GM21367 (cell line): ENCODE data around the gene CLDN10.
"Not testable (repeated sequence)": the region's sequence is repeated elsewhere in the genome, so short reads cannot be mapped to it uniquely, and the experiment has no call there.

ENCODE experiments used
- ATAC-seq: cut with Tn5 transposase; IDR thresholded peaks from one replicate; pipeline ENCODE4 v1.9.1; 2021; ENCODE audit not compliant: unreplicated experiment

Gene CLDN10, protein sequence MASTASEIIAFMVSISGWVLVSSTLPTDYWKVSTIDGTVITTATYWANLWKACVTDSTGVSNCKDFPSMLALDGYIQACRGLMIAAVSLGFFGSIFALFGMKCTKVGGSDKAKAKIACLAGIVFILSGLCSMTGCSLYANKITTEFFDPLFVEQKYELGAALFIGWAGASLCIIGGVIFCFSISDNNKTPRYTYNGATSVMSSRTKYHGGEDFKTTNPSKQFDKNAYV

DNA sequence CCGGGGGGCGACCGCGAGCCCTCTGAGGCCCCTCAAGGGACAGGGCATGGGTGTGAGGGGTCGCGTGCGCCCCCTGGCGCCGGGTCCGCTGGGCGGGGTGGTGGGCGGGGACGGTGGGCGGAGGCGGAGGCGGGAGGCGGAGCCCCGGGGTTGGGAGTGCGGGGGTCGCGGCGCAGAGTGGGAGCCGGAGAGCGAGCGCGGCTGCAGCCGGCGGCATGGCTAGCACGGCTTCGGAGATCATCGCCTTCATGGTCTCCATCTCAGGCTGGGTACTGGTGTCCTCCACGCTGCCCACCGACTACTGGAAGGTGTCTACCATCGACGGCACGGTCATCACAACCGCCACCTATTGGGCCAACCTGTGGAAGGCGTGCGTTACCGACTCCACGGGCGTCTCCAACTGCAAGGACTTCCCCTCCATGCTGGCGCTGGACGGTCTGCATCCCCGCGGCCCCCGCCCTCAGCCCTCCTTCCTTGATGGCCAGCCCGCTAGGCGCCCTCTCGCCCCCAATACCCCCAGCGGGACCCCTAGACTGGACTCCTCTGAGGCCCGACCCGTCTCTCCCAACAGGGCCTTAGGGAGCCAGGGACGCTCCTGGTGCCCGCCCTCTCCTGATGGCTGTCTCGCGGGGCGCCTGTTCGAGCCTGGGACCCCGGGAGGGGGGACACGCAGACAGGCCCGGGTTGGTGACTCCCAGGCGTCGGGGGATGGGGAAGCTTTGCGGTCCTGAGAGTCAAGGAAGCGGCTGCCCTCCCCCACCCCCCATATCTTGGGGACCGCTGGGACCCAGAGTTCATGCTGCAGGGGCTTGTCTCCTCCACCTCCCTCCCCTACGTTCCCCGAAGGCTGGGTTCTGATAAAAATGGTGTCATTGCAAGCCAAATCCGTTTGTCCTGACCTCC, at the start of gene CLDN10:
Gene CLDN10 (plus strand): TSS at position 182 of the 903 bp plus-strand sequence. CDS start 34 bp downstream, at position 216.
- no peak for ATAC-seq

GRCh38 chr13:95503662-95504061, 48.9 kb upstream of the CLDN10 start:
- no peak for ATAC-seq

GRCh38 chr13:95505265-95505664, 47.3 kb upstream of the CLDN10 start:
- no peak for ATAC-seq

GRCh38 chr13:95505986-95506385, 46.5 kb upstream of the CLDN10 start:
- ATAC-seq, result no peak

- ATAC-seq, result no peak
Observed at GRCh38 chr13:95507991-95508390, 44.5 kb upstream of the CLDN10 start.

DNA sequence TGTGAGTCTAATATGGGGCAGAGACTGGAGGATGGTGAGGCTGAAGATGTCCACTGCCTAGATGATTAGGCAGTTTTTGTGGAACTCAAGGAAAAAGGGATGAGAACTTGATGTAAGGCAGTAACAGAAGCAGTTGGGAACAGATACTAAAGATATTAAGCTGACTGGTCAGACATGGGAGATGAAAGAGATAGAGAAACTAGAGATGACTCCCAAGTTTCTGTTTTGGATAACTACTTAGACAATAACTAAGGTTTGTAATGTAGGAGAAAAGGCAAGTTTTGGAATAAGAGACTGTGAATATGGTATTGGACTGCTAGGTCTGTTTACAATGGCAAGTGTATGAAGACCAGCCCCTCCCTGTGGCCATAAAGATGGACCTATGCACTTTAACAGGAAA, 43.5 kb upstream of the CLDN10 start:
- no peak for ATAC-seq

- ATAC-seq, result no peak
Observed at GRCh38 chr13:95509521-95510310, 42.8 kb upstream of the CLDN10 start.

DNA sequence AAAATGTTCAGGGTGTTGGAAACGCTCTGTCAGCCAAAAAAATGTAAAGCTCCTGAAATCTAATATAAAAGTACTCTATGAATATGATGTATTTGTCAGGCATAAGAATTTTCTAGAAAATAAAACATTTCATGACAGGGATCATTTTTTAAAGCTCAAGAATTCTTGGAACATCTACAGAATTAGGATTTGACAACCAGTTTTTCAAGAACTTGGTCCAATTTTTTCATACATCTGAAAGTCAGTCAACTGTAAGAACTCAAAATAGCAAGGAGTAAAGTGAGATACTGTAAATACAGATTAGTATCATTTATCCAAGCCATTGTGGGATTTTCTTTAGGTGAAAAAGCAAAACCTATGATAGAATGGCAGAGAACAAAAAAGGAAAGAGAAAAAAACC, 41.6 kb upstream of the CLDN10 start:
- no peak for ATAC-seq

- ATAC-seq, result no peak
Observed at GRCh38 chr13:95512424-95512823, 40.1 kb upstream of the CLDN10 start.

DNA sequence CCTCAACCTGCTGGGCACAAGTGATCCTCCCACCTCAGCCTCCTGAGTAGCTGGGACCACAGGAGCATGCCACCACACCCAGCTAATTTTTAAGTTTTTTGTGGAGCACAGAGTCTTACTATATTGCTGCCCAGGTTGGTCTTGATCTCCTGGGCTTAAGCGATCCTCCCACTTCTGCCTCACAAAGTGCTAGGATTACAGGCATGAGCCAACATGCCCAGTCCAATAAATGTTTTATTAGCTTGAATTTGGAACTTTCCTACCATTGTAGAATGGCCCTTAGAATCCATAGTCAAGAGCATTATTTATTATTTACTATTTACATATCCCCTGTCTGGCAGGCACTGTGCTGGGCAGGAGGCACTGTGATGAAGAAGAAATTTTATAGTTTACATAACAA, 39.6 kb upstream of the CLDN10 start:
- ATAC-seq, result no peak

DNA sequence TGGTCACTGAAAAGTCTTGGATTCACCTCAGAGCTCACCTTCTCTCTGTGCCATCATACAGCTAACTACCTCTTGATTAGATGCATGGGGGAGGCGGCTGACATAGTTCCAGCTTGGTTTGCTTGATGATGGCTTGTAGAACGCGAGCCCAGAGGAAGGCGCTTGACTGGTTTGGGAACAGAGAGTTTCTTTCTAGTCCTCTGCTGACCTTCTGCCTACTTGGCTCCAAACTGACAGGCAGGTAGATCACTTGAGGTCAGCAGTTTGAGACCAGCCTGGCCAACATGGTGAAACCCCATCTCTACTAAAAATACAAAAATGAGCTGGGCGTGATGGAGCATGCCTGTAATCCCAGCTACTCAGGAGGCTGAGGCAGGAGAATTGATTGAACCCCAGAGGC, 36.9 kb upstream of the CLDN10 start:
- ATAC-seq, result not testable (repeated sequence)

DNA sequence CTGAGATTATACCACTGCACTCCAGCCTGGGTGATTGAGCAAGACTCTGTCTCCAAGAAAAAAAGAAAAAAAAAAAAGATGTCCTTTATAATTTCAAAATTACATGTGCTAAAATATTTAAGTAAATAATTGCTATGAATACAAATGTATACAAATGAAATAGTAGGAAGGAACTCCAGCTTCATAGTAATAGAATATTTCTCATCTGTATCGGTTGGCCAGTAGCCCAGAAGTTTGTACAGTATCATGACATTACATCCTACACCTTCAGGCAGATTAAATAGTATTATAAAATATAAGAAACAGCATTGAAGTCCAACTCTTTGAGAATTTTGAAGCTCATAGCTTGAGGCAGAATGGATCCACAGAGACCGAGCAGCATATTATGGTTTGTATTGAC, 36.5 kb upstream of the CLDN10 start:
- ATAC-seq, result no peak

DNA sequence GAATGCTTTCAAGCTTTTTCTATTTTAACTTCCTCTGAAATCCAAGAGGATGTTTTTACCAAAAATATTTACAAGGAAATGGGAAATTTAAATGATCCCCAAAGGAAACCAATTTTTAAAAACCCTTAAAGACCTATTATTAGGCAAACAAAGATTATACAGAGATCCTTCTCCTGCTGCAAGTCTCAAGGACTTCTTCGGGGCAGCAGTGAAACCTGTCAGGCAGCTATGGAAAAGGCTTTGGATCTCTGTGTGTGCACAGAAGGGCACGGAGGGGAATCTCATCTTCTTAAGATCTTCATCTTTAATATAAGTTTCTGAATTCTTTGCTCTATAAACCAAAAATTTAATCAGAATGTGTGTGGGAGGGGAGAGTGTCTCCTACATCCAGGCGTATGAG, 36.0 kb upstream of the CLDN10 start:
- no peak for ATAC-seq

DNA sequence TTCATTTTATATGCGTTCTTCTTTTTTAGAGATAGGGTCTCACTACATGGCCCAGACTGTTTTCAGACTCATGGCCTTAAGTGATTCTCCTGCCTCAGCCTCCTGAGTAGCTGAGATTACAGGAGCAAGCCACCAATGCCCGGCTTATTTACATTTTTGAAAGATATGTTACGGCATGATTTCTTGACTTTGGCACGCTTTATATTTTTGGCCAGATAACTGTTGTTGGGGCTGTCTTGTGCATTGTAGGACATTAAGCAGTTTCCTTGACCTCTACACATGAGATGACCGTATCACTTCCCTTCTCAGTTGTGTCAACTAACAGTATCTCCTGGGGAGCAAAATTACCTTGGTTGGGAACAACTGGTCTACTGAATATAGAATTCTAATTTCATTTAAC, 28.9 kb upstream of the CLDN10 start:
- ATAC-seq, result no peak

DNA sequence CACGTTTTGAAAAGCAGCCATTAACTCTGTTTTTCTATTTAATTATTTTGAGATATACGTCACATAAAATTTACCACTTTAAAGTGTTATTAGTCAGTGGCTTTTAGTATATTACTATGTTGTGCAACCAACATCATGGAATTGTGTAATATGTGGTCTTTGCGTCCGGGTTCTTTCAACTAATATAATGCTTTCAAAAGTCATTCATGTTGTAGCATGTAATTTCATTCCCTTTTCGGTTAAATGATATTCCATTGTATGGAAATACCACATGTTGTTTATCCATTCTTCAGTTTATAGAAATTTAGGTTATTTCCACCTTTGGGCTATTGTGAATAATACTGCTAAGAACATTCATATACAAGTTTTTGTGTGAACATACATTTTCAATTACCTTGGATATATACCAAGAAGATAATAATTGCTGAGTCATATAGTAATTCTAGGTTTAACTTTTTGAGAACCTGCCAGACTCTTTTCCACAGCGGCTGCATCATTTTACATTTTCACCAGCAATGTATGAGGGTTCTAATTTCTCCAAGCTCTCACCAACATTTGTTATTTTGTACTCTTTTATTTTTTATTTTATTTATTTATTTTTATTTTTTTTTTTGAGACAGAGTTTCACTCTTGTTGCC, 28.1 kb upstream of the CLDN10 start:
- no peak for ATAC-seq

DNA sequence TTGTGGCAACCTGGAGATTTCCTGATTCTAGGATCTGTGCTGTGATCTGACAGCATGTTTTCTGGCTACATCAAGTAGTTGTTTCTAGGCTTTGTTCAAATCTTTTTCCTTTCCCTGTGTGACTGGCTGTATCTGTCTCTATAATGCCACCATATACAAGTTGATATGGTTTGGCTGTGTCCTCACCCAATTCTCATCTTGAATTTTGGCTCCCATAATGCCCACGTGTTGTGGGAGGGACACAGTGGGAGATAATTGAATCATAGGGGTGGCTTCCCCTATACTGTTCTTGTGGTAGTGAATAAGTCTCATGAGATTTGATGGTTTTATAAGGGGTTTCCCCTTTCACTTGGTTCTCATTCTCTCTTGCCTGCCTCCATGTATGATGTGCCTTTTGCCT, 24.6 kb upstream of the CLDN10 start:
- ATAC-seq, result no peak

DNA sequence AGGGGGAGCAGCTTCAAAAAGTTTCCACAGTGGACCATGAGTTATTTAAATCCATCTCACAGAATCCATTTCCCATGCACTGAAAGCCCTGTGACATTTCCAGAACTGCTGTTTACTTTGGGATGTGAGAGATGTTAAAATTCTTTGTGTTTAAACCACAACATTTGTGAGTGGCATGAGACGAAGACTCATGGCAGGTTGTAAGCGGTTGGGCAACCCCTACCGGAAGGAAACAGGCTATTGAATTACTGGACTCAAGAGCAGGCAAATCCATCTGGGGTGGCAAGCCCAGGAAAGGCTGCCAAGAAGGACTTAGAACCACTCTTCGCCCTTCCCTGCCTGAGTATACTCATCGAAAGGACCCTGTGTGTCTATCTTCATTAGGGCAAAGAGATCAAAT, 22.3 kb upstream of the CLDN10 start:
- no peak for ATAC-seq

DNA sequence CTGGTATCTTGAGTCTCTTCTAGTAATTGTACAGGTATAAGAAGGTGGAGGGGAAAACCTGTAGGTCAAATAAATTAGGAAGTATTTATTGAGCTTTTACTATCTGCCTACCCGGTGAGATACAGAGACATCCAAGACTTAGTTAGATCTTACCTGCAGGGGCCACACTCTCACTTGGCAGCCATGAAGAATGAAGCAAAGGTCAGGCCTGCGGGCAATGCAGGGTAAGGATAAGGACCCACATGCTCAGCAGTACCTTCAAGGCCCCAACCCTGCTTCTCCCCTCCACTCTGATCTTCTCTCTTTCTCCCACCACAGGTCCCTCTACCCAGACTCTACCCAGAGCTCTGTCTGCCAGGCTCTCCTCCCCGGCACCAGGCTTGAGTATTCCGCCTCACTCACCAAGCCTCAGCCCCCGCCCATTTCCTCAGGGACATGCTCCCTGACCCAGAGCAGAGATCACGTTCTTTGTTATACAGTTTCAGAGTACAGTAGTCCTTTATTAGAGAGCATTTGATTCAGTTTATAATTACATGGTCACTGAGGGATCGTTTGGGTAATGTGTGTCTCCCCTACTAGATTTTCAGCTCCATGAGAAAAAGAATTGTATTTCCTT, 18.9 kb upstream of the CLDN10 start:
- ATAC-seq, result no peak

DNA sequence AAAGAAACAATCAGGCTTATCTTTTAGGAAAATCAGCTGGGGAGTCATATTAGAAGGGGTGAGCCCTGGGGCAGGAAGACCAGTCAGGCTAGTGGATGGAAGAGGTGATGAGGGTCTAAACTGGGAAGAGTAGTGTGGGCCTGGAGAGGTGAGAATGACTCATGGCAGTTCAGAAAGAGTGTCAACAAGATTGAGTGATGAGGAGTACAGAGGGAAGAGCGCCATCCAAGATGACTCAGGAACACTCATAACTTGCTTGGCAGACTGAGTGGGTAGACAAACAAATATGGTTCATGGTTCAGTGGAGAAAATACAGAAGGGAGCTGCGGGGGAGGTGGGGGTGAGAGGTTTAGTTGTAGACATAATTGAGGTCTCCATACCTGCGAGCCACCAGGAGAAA, 17.3 kb upstream of the CLDN10 start:
- no peak for ATAC-seq

GRCh38 chr13:95536632-95537241, 15.8 kb upstream of the CLDN10 start:
- ATAC-seq, result no peak
